HEK293 (cell line): ENCODE data around the gene PLA2G4C.

Source experiments
- ZNF302 ChIP-seq: fragments of 450-650 bp; formaldehyde crosslinking; IDR thresholded peaks from 2 replicates; pipeline ENCODE4 v1.5.1; 2016; ENCODE audit warnings: missing biosample characterization, missing genetic modification characterization, low read depth
- TF ChIP-seq, protein P1 (sequence below): fragments of 450-650 bp; formaldehyde crosslinking; IDR thresholded peaks from 2 replicates; pipeline ENCODE4 v1.5.1; 2016; ENCODE audit warnings: missing biosample characterization, missing genetic modification characterization

DNA sequence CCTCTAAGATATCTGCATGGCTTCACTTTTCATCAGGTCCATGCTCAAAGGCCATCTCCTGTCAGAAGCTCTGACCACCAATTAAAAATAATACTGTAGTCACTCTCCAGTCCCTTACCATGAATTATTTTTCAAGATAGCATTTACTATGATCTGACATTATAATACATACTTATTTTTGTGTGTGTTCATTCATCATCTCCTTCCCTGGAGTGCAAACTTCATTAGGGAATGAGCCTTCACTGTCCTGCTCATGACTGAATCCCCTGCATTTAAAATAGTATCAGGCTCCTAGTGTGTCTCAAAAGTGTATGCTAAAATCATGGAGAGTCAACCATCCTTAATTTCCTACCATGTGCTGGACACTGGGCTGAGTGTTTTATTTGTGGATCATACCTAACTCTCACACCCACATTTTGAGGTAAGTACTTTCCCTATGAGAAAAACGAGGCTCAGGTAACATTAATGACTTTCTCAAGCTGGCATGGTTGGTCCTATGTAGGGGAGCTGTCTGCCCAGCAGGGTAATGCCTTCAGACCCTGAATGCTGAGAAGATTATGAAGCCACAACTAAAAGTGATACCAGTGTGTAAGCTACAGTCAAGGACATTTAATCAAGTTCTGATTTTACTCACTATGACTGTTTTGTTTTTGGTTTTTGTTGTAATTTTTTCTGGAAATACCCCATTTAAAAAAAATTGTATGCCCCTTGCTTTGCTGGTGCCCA lies 16.3 kb downstream of the PLA2G4C start:
- TF ChIP-seq ZNF302 = no peak
- TF ChIP-seq, protein P1, sequence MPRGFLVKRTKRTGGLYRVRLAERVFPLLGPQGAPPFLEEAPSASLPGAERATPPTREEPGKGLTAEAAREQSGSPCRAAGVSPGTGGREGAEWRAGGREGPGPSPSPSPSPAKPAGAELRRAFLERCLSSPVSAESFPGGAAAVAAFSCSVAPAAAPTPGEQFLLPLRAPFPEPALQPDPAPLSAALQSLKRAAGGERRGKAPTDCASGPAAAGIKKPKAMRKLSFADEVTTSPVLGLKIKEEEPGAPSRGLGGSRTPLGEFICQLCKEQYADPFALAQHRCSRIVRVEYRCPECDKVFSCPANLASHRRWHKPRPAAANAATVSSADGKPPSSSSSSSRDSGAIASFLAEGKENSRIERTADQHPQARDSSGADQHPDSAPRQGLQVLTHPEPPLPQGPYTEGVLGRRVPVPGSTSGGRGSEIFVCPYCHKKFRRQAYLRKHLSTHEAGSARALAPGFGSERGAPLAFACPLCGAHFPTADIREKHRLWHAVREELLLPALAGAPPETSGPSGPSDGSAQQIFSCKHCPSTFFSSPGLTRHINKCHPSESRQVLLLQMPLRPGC (tag by site-specific recombination) = no peak
